Measurements from ENCODE around the gene FAM184B.

GRCh38 chr4:17624821-17625220 is 156.6 kb downstream of the FAM184B start:
- TF ChIP-seq CTCF (IDR thresholded peaks at IDR 0.05) (no peak), POLR2A (IDR thresholded peaks at IDR 0.05) (no peak), POLR2AphosphoS5 (IDR thresholded peaks at IDR 0.05) (no peak)

Measured in transverse colon (tissue), 4 donors.